ENCODE data around the gene USP54. TPM values are rescaled to one million over a fixed set of nuclear protein-coding genes. Genes with fewer than 3 reads are reported as not detected.

The USP54 gene
- total RNA-seq, 2 donors from 2014 or later: 53.0 to 79.6 TPM

- WGBS: 63% methylated on average over 3 of the region's 3 CpGs
- H3K36me3 ChIP-seq: no peaks in the 10 kb centered on the region
- TF ChIP-seq POLR2A (IDR thresholded peaks at IDR 0.05) (no peak), POLR2AphosphoS5 (IDR thresholded peaks at IDR 0.05) (peak; percentile 91)
- intact Hi-C loops (cut with DNase I): loop anchor here (5.0 kb wide), 2 partner anchors 34 to 74 kb away; no protein-coding TSS in a partner anchor
- H3K4me3 ChIP-seq: no peak overlapping the region
- H3K9me3 ChIP-seq: no peaks in the 10 kb centered on the region
- H3K27me3 ChIP-seq (replicated peaks; ENCODE audit: insufficient read depth): no peaks in the 10 kb centered on the region
- DNase-seq (ENCODE audit: low spot score): peak; percentile 39
- peaks cover 11% of the 10 kb centered on the region for H3K4me1 ChIP-seq (replicated peaks)
- peak overlapping the region; percentile 33 to 64 for H3K27ac ChIP-seq
These were observed 38.1 kb downstream of the USP54 start for GRCh38 chr10:73552819-73553715.

- Histone ChIP-seq H3K27me3 (replicated peaks; ENCODE audit: insufficient read depth) (no peaks in the 10 kb centered on the region), H3K9me3 (no peaks in the 10 kb centered on the region), H3K4me1 (replicated peaks) (peaks cover 11% of the 10 kb centered on the region), H3K4me3 (no peak overlapping the region), H3K27ac (no peak overlapping the region), H3K36me3 (no peaks in the 10 kb centered on the region)
- 96% methylated on average over 1 of the region's 1 CpG for WGBS
- TF ChIP-seq, protein P1, sequence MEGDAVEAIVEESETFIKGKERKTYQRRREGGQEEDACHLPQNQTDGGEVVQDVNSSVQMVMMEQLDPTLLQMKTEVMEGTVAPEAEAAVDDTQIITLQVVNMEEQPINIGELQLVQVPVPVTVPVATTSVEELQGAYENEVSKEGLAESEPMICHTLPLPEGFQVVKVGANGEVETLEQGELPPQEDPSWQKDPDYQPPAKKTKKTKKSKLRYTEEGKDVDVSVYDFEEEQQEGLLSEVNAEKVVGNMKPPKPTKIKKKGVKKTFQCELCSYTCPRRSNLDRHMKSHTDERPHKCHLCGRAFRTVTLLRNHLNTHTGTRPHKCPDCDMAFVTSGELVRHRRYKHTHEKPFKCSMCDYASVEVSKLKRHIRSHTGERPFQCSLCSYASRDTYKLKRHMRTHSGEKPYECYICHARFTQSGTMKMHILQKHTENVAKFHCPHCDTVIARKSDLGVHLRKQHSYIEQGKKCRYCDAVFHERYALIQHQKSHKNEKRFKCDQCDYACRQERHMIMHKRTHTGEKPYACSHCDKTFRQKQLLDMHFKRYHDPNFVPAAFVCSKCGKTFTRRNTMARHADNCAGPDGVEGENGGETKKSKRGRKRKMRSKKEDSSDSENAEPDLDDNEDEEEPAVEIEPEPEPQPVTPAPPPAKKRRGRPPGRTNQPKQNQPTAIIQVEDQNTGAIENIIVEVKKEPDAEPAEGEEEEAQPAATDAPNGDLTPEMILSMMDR (IDR thresholded peaks at IDR 0.05): no peak
- TF ChIP-seq POLR2AphosphoS5 (IDR thresholded peaks at IDR 0.05) (no peak), POLR2A (IDR thresholded peaks at IDR 0.05) (no peak)
- no peak for DNase-seq (ENCODE audit: low spot score)
- intact Hi-C loops (cut with DNase I): loop anchor here (5.0 kb wide), 2 partner anchors 36 to 76 kb away; no protein-coding TSS in a partner anchor
These were observed 39.6 kb downstream of the USP54 start for GRCh38 chr10:73551515-73551914.

- H3K36me3 ChIP-seq: no peaks in the 10 kb centered on the region
- H3K27me3 ChIP-seq (replicated peaks; ENCODE audit: insufficient read depth): no peaks in the 10 kb centered on the region
- TF ChIP-seq POLR2AphosphoS5 (IDR thresholded peaks at IDR 0.05) (no peak), POLR2A (IDR thresholded peaks at IDR 0.05) (no peak)
- TF ChIP-seq, protein P1 (IDR thresholded peaks at IDR 0.05): no peak
- no peaks in the 10 kb centered on the region for H3K4me1 ChIP-seq (replicated peaks)
- 76% methylated on average over 2 of the region's 2 CpGs for WGBS
- intact Hi-C loops (cut with DNase I): no loop called here
- no peak for DNase-seq (ENCODE audit: low spot score)
- H3K27ac ChIP-seq: no peak overlapping the region
- H3K9me3 ChIP-seq: no peaks in the 10 kb centered on the region
- H3K4me3 ChIP-seq: no peak overlapping the region
These were observed 45.8 kb downstream of the USP54 start for GRCh38 chr10:73545357-73545756.

- no peak for TF ChIP-seq POLR2A (IDR thresholded peaks at IDR 0.05)
- no peak for TF ChIP-seq POLR2AphosphoS5 (IDR thresholded peaks at IDR 0.05)
- TF ChIP-seq, protein P1 (IDR thresholded peaks at IDR 0.05): no peak
- H3K36me3 ChIP-seq: no peaks in the 10 kb centered on the region
- WGBS: 93% methylated on average over 7 of the region's 7 CpGs
- intact Hi-C loops (cut with DNase I): no loop called here
- H3K27me3 ChIP-seq (replicated peaks; ENCODE audit: insufficient read depth): no peaks in the 10 kb centered on the region
- H3K4me1 ChIP-seq (replicated peaks): no peaks in the 10 kb centered on the region
- DNase-seq (ENCODE audit: low spot score): no peak
- no peak overlapping the region for H3K27ac ChIP-seq
- no peaks in the 10 kb centered on the region for H3K9me3 ChIP-seq
- no peak overlapping the region for H3K4me3 ChIP-seq
These were observed 53.4 kb downstream of the USP54 start for GRCh38 chr10:73537709-73538108.

GRCh38 chr10:73537288-73537687, 53.9 kb downstream of the USP54 start:
- TF ChIP-seq, protein P1 (IDR thresholded peaks at IDR 0.05): no peak
- TF ChIP-seq POLR2AphosphoS5 (IDR thresholded peaks at IDR 0.05) (no peak), POLR2A (IDR thresholded peaks at IDR 0.05) (no peak)
- H3K4me3 ChIP-seq: no peak overlapping the region
- no peak for DNase-seq (ENCODE audit: low spot score)
- intact Hi-C loops (cut with DNase I): no loop called here
- no peaks in the 10 kb centered on the region for H3K36me3 ChIP-seq
- 93% methylated on average over 2 of the region's 2 CpGs for WGBS
- no peaks in the 10 kb centered on the region for H3K27me3 ChIP-seq (replicated peaks; ENCODE audit: insufficient read depth)
- H3K27ac ChIP-seq: no peak overlapping the region
- H3K4me1 ChIP-seq (replicated peaks): no peaks in the 10 kb centered on the region
- H3K9me3 ChIP-seq: no peaks in the 10 kb centered on the region

Data from prostate gland (tissue), 2 donors.